GM12878 (cell line): ENCODE measurements around the gene BCL2L12.

Source experiments
- CBX3 ChIP-seq: fragments of 200-600 bp; sonication (generic); IDR thresholded peaks from 2 replicates; pipeline ENCODE4 v1.6.1; 2016; ENCODE audit warnings: low read depth, borderline replicate concordance
- CHD1 ChIP-seq: IDR thresholded peaks from 2 replicates; pipeline ENCODE4 v1.6.1; 2012; ENCODE audit warnings: low read depth, low read length, improper control_type of control experiment
- CHD2 ChIP-seq: IDR thresholded peaks from 2 replicates; pipeline ENCODE4 v1.6.1; 2011; ENCODE audit warnings: low read depth, low read length, improper control_type of control experiment, borderline replicate concordance
- EED ChIP-seq: sonication (generic); IDR thresholded peaks from 2 replicates; pipeline ENCODE4 v1.6.1; 2016; ENCODE audit warnings: antibody characterized with exemption, low read depth
- EZH2 ChIP-seq: IDR thresholded peaks from 2 replicates; pipeline ENCODE4 v1.6.1; 2012; ENCODE audit warnings: low read depth, mild to moderate bottlenecking, control low read depth, inconsistent platforms, low read length, borderline replicate concordance; ENCODE audit not compliant: control insufficient read depth
- MEF2A ChIP-seq: IDR thresholded peaks from 2 replicates; pipeline ENCODE4 v1.6.1; 2011; ENCODE audit warnings: low read depth, mild to moderate bottlenecking, low read length, moderate library complexity; ENCODE audit not compliant: insufficient read depth
- RFX5 ChIP-seq: IDR thresholded peaks from 2 replicates; pipeline ENCODE4 v1.6.1; 2011; ENCODE audit warnings: low read depth, low read length, improper control_type of control experiment
- ZZZ3 ChIP-seq: IDR thresholded peaks from 2 replicates; pipeline ENCODE4 v1.6.1; 2011; ENCODE audit warnings: low read depth; ENCODE audit not compliant: control insufficient read depth, insufficient read length
- TF ChIP-seq, protein P1 (sequence below): IDR thresholded peaks from 2 replicates; pipeline ENCODE4 v1.6.1; 2012; ENCODE audit warnings: mild to moderate bottlenecking, low read depth, low read length
- TF ChIP-seq, protein P2 (sequence below), 3 experiments: IDR thresholded peaks in 2 of 3; conservative IDR thresholded peaks in 1 of 3; 2 replicates each; pipeline ENCODE4 v1.5.1; 2011; ENCODE audit warnings: low read depth in 3 of 3, low read length in 3 of 3, mild to moderate bottlenecking in 3 of 3, control low read depth in 2 of 3, moderate library complexity in 2 of 3, inconsistent platforms in 1 of 3, mixed read lengths in 1 of 3; ENCODE audit not compliant: control insufficient read depth in 2 of 3, insufficient read depth in 1 of 3; ENCODE audit errors: extremely low read depth in 1 of 3

DNA sequence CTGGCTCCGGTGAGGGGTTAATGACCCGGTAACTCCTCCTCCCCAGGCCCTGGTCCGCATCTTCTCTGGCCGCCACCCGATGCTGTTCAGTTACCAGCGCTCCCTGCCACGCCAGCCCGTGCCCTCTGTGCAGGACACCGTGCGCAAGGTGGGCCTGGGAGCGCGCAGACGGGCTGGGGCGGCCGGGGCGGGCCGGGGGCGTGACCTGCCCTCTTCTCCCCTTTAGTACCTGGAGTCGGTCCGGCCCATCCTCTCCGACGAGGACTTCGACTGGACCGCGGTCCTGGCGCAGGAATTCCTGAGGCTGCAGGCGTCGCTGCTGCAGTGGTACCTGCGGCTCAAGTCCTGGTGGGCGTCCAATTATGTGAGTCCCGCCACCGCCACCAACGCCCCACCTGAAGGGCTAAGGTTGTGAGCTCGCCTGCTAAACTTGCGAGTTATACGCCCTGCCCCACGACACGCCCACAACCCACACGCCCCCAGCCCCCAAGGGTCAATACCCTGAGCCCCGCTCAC lies 35.6 kb downstream of the BCL2L12 start:
- TF ChIP-seq, protein P1, sequence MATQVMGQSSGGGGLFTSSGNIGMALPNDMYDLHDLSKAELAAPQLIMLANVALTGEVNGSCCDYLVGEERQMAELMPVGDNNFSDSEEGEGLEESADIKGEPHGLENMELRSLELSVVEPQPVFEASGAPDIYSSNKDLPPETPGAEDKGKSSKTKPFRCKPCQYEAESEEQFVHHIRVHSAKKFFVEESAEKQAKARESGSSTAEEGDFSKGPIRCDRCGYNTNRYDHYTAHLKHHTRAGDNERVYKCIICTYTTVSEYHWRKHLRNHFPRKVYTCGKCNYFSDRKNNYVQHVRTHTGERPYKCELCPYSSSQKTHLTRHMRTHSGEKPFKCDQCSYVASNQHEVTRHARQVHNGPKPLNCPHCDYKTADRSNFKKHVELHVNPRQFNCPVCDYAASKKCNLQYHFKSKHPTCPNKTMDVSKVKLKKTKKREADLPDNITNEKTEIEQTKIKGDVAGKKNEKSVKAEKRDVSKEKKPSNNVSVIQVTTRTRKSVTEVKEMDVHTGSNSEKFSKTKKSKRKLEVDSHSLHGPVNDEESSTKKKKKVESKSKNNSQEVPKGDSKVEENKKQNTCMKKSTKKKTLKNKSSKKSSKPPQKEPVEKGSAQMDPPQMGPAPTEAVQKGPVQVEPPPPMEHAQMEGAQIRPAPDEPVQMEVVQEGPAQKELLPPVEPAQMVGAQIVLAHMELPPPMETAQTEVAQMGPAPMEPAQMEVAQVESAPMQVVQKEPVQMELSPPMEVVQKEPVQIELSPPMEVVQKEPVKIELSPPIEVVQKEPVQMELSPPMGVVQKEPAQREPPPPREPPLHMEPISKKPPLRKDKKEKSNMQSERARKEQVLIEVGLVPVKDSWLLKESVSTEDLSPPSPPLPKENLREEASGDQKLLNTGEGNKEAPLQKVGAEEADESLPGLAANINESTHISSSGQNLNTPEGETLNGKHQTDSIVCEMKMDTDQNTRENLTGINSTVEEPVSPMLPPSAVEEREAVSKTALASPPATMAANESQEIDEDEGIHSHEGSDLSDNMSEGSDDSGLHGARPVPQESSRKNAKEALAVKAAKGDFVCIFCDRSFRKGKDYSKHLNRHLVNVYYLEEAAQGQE: no peak
- TF ChIP-seq MEF2A: no peak
- TF ChIP-seq CBX3: no peak
- TF ChIP-seq, protein P2, sequence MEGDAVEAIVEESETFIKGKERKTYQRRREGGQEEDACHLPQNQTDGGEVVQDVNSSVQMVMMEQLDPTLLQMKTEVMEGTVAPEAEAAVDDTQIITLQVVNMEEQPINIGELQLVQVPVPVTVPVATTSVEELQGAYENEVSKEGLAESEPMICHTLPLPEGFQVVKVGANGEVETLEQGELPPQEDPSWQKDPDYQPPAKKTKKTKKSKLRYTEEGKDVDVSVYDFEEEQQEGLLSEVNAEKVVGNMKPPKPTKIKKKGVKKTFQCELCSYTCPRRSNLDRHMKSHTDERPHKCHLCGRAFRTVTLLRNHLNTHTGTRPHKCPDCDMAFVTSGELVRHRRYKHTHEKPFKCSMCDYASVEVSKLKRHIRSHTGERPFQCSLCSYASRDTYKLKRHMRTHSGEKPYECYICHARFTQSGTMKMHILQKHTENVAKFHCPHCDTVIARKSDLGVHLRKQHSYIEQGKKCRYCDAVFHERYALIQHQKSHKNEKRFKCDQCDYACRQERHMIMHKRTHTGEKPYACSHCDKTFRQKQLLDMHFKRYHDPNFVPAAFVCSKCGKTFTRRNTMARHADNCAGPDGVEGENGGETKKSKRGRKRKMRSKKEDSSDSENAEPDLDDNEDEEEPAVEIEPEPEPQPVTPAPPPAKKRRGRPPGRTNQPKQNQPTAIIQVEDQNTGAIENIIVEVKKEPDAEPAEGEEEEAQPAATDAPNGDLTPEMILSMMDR (IDR thresholded peaks at IDR 0.05 in 2 of 3, conservative IDR thresholded peaks at IDR 0.05 in 1 of 3; ENCODE audit: control insufficient read depth in 2 of 3, extremely low read depth in 1 of 3, insufficient read depth in 1 of 3, low read depth in 3 of 3, low read length in 3 of 3): no peak
- no peak for TF ChIP-seq RFX5
- no peak for TF ChIP-seq EZH2
- no peak for TF ChIP-seq CHD1
- no peak for TF ChIP-seq CHD2
- no peak for TF ChIP-seq ZZZ3
- no peak for TF ChIP-seq EED
